GM12864 (cell line): Measurements from ENCODE around the gene TMEM43.
"Not testable (repeated sequence)": the region's sequence is repeated elsewhere in the genome, so short reads cannot be mapped to it uniquely, and the experiment has no call there.

Experiments
- DNase-seq: peaks from one replicate; pipeline ENCODE4 v3.0.0-alpha.2; 2011; ENCODE audit warnings: low read depth
- H3K4me3 ChIP-seq: 2 replicates; pipeline ENCODE4 v1.5.1; 2011; ENCODE audit warnings: mild to moderate bottlenecking, low read depth, low read length, control low read depth
- TF ChIP-seq, protein P1 (sequence below): IDR thresholded peaks from 2 replicates; pipeline ENCODE4 v1.5.1; 2011; ENCODE audit warnings: low read depth, mild to moderate bottlenecking, moderate library complexity, low read length, control low read depth, inconsistent platforms; ENCODE audit errors: missing control alignments

TMEM43 gene

DNA sequence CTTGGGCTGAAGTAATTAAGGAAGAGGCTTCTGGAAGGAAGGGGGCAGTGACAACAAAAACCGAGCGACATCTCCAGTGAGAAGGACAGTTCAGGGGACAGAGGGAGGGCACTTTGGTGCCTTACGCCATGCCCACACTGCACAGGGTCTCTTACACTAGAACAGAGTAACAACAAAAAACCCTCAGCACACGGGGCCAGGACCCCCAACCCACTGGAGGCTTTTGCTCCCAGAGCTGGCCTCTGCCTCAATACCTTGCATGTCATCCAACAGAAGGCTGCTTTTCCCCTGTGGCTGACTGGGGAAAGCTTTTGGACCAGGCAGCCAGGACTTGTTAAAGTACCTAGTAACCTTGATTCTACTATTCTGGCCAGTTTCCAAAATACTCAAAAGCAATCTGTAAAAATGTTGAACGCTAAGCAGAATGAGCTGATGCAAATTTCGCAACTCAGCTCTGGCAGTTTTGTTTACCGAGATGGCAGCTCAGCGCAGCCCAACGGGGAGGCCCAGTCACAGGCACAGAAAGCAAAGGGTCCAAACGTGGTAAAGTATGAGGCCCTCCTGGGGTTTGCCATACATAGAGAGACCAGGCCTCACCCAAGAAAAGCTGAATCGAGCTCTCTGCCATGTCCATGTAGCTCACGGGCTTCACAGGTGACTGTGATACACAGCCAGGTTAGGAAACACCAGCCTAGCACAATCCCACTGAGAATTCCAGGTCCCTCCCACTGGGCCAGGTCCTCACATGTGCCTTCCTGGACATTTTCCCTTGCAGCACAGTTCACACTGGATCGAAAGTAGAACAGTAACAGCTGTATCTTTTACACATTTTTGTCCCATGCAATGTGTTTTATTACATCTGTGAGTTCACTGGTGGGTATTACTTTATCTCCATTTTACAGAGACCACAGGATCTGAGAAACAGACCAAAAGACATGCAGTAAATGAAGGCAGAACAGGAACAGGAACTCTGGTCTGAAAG, 6.2 kb upstream of the TMEM43 start:
- no peak overlapping the region for H3K4me3 ChIP-seq
- TF ChIP-seq, protein P1, sequence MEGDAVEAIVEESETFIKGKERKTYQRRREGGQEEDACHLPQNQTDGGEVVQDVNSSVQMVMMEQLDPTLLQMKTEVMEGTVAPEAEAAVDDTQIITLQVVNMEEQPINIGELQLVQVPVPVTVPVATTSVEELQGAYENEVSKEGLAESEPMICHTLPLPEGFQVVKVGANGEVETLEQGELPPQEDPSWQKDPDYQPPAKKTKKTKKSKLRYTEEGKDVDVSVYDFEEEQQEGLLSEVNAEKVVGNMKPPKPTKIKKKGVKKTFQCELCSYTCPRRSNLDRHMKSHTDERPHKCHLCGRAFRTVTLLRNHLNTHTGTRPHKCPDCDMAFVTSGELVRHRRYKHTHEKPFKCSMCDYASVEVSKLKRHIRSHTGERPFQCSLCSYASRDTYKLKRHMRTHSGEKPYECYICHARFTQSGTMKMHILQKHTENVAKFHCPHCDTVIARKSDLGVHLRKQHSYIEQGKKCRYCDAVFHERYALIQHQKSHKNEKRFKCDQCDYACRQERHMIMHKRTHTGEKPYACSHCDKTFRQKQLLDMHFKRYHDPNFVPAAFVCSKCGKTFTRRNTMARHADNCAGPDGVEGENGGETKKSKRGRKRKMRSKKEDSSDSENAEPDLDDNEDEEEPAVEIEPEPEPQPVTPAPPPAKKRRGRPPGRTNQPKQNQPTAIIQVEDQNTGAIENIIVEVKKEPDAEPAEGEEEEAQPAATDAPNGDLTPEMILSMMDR, result no peak
- no peak for DNase-seq

DNA sequence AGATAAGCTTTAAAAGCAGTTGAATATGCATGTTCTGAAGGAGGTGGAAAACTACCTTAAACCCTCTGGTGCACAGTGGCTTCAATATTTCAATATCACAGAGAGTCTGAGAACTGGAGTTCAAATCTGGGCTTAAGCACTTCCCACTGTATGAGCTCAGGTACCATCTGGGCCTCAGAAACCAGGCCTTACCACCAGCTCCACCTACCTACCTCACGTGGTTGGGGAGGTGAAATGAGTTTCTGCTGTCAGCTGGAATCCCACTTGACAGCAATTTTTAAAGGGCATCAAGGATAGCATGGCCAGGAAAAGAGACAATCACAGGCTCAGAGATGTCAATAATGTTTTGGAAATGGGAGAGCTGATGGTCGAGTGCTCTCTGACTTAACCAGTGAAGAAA, 5.2 kb upstream of the TMEM43 start:
- TF ChIP-seq, protein P1, result no peak
- no peak overlapping the region for H3K4me3 ChIP-seq
- DNase-seq, result no peak

DNA sequence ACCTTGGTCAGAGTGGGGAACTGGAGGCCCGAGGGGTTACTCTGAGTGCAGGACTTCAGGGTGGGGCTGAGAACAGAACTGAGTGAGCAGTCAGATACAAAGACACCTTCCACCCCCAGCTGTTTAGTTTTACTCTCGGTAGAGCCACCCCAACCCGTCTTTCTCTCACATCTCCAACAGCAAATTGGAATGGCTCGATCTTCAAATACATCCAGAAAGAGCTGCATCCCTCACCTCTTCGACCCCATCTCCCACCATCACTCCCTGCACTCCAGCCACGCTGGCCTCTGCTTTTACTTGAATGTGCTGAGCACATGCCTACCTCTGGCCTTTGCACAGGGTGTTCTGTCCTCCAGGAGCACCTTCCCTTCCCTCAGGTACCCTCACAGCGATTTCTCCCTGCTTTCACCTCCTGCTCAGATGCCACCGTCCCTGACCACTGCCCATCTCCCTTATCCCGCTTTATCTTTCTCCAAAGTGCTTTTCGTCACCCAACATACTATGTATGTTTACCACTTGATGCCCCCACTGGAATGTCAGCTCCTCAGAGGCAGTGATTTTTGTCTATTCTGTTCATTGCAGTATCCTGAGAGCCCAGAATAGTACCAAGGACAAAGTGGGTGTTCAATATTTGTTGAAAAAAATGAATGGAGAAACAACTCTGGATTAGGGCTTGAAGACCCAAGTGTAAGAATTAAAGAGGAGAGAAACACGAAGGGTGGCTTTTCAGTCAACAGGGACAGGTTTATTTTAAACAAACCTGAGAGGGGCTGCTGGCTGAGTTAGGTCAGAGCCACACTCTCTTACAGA, 4.5 kb upstream of the TMEM43 start:
- H3K4me3 ChIP-seq, result no peak overlapping the region
- TF ChIP-seq, protein P1, result no peak
- no peak for DNase-seq

DNA sequence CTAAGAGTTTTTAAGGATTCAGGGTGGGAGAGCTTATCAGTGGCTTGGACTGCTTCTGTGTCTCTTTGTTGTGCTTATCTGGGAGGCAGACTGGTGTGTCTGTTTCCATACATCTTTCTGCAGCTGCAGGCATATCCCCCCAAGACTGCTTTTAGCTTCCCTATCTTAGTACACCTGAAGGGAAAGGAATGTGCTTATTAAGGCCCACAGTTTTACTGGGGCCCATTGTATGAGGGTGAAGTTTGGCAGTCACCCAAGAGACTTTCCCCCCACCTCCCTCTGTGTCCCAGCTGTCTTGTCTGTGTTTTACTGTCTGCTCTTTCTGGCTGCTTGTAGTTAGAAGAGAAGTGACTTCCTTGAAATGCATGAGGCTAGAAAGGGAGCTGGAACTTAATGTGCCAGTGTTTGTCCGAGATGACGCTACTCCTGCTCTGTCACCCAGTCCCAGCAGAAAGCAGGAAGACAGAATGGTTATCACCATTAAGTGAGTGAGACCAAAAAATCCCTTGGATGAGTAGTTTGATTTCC, 3.9 kb upstream of the TMEM43 start:
- H3K4me3 ChIP-seq, DNase-seq: not testable (repeated sequence)

DNA sequence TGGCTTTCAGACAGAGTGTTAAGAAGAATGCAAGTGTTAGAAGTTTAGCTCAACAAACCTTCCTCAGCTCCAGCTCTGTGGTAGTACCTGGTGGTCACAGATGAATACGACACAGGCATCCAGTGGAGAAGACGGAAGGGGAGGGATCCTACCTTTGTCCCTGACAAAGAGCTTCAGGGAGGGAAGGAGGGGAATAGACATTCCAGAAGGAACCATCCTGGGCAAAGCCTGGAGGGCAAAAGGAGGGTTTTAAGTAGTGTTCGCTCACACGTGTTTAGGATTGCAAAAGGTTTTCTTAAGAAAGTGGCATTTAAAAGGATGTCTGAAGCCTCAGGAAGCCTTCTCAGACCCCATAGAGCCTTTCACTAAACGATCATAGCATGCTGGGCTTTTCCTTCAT, 3.0 kb upstream of the TMEM43 start:
- no peak for DNase-seq
- H3K4me3 ChIP-seq, result no peak overlapping the region
- TF ChIP-seq, protein P1, result no peak

DNA sequence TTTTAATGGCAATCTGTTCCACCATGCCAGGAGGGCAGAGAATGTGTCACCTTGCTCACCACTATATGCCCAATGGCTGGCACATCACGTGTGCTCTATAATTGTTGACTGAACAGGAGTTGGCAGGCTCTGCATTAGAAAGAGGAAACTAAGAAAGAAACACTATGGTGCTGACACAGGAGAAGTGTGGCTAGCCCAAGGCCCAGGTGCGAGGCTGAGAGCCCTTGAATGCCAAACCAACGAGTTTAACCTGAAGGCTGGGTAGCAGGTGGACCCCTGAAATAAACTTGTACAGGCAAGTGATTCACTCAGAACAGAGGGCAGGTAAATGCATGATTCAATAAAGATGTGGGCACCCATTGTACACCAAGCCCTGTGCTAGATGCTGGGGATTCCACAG, 2.6 kb upstream of the TMEM43 start:
- no peak overlapping the region for H3K4me3 ChIP-seq
- TF ChIP-seq, protein P1, result no peak
- no peak for DNase-seq
